Stomach (tissue), 9 donors: Measurements from ENCODE around the gene FDX1. TPM values are rescaled to one million over a fixed set of nuclear protein-coding genes. Genes with fewer than 3 reads are reported as not detected.

Experiments
- DNase-seq, 2 donors: peaks; one replicate each; pipeline versions ENCODE4 v3.0.0 to v3.0.0-alpha.2; 2013 to 2019
- H3K27ac ChIP-seq, 5 donors: fragments of 200-600 bp in 4 of 5; sonication (generic) in 4 of 5; one replicate each; pipeline ENCODE4 v1.5.1; 2013 to 2019; ENCODE audit warnings: mild to moderate bottlenecking in 1 of 5, moderate library complexity in 1 of 5
- H3K27me3 ChIP-seq, 3 donors: fragments of 200-600 bp; sonication (generic); one replicate each; pipeline ENCODE4 v1.5.1; 2017 to 2019; ENCODE audit warnings: mixed run types in 1 of 3
- H3K36me3 ChIP-seq, 4 donors: fragments of 200-600 bp; sonication (generic); 1 replicate in 3 of 4; 2 replicates in 1 of 4; pipeline ENCODE4 v1.5.1; 2016 to 2019
- H3K4me1 ChIP-seq, 4 donors: fragments of 200-600 bp; sonication (generic); one replicate each; pipeline ENCODE4 v1.5.1; 2016 to 2019
- H3K4me3 ChIP-seq, 4 donors: fragments of 200-600 bp; sonication (generic) in 3 of 4; one replicate each; pipeline ENCODE4 v1.5.1; 2016 to 2019; ENCODE audit warnings: mild to moderate bottlenecking in 1 of 4
- H3K9me3 ChIP-seq, 4 donors: fragments of 200-600 bp; sonication (generic); one replicate each; pipeline ENCODE4 v1.5.1; 2016 to 2019
- CTCF ChIP-seq, 7 experiments: fragments of 450-650 bp in 4 of 7; fragments of 200-600 bp in 3 of 7; sonication (generic) in 3 of 7; IDR thresholded peaks; one replicate each; pipeline ENCODE4 v1.5.1; 2016 to 2019; ENCODE audit warnings: antibody characterized with exemption in 7 of 7, control low read depth in 2 of 7, mild to moderate bottlenecking in 1 of 7
- EP300 ChIP-seq: sonication (generic); formaldehyde crosslinking; IDR thresholded peaks from one replicate; pipeline ENCODE4 v1.6.1; 2017; ENCODE audit warnings: antibody characterized with exemption
- POLR2A ChIP-seq, 4 donors: fragments of 450-650 bp; IDR thresholded peaks; one replicate each; pipeline ENCODE4 v1.6.1; 2016; ENCODE audit warnings: antibody characterized with exemption in 4 of 4, control low read depth in 2 of 4, mild to moderate bottlenecking in 1 of 4, moderate library complexity in 1 of 4
- POLR2AphosphoS5 ChIP-seq, 3 donors: sonication (generic); formaldehyde crosslinking; IDR thresholded peaks; one replicate each; pipeline ENCODE4 v1.6.1; 2016; ENCODE audit warnings: antibody characterized with exemption in 3 of 3
- whole genome bisulfite sequencing, 5 donors: extraction: QIAGEN DNeasy Blood & Tissue Kit in 3 of 5; methylation state at CpG; one replicate each; pipeline versions ENCODE4 v1.1.5 to v1.1.7; 2013 to 2018; 5-methylcytosine and 5-hydroxymethylcytosine counted together
- intact Hi-C: fragments of 100-400 bp; cut with DNase I; formaldehyde crosslinking; loops from one replicate; pipeline ENCODE4 v1.15.1; 2023; ENCODE audit warnings: low total_unique reads
- polyA plus RNA-seq, 3 donors: library from polyadenylated mRNA; stranded (reverse); fragments of 200-250 nt; gene quantifications; one replicate each; pipeline ENCODE4 v1.2.3, GENCODE V29; 2013
- total RNA-seq, 5 donors: library from RNA; depleted of rRNA; stranded (reverse); fragments of >200 nt; gene quantifications; one replicate each; pipeline versions ENCODE4 v1.1.0 to v1.2.3, GENCODE V29; 2014 to 2016
- donor health status: healthy with polysubstance abuse.
- donor health status: Bipolar disorder and iron deficiency.
- donor health status: healthy.

FDX1 gene
- total and polyA plus RNA-seq, 8 donors: 0.58 to 78.8 (median 22.8) TPM

GRCh38 chr11:110425751-110426545, 3.8 kb upstream of the FDX1 start:
- no peaks in the 10 kb centered on the region for H3K27me3 ChIP-seq
- H3K4me3 ChIP-seq: no peak overlapping the region
- WGBS, 5 donors: 84 to 95% (median 88%) methylated on average over 8 to 9 of the region's 9 CpGs
- H3K9me3 ChIP-seq: peaks cover 0 to 5% (median 0%) of the 10 kb centered on the region in 4 donors
- no peak for DNase-seq
- H3K36me3 ChIP-seq: no peaks in the 10 kb centered on the region
- no peak for TF ChIP-seq POLR2AphosphoS5 (IDR thresholded peaks at IDR 0.05)
- TF ChIP-seq CTCF (IDR thresholded peaks at IDR 0.05): no peak
- no peak for TF ChIP-seq EP300
- TF ChIP-seq POLR2A (IDR thresholded peaks at IDR 0.05): no peak
- intact Hi-C loops: loop anchor here (10.0 kb wide), 1 partner anchor 51 kb away; no protein-coding TSS in a partner anchor
- peaks cover 0 to 8% (median 6%) of the 10 kb centered on the region in 4 donors for H3K4me1 ChIP-seq
- H3K27ac ChIP-seq: no peak overlapping the region

- Histone ChIP-seq H3K4me3 (no peak overlapping the region), H3K27me3 (no peaks in the 10 kb centered on the region), H3K4me1 (peaks cover 10 to 29% (median 22%) of the 10 kb centered on the region in 4 donors), H3K36me3 (no peaks in the 10 kb centered on the region), H3K9me3 (no peaks in the 10 kb centered on the region), H3K27ac (no peak overlapping the region)
- DNase-seq: no peak
- intact Hi-C loops: loop anchor here (10.0 kb wide), 1 partner anchor 53 kb away; no protein-coding TSS in a partner anchor
- no peak for TF ChIP-seq EP300
- WGBS, 5 donors: 76 to 85% (median 80%) methylated on average over 2 of the region's 2 CpGs
These were observed 1.7 kb upstream of the FDX1 start for GRCh38 chr11:110428040-110428439.

- TF ChIP-seq POLR2AphosphoS5 (IDR thresholded peaks at IDR 0.05) (no peak), EP300 (no peak), POLR2A (IDR thresholded peaks at IDR 0.05) (no peak), CTCF (IDR thresholded peaks at IDR 0.05) (no peak)
- H3K36me3 ChIP-seq: no peaks in the 10 kb centered on the region
These were observed 605 bp upstream of the FDX1 start for GRCh38 chr11:110428956-110429730.

GRCh38 chr11:110430267-110431050, 711 bp downstream of the FDX1 start:
- 0 to 1% (median 0%) methylated on average over 21 to 51 of the region's 51 CpGs for whole genome bisulfite sequencing, 5 donors
- Histone ChIP-seq H3K36me3 (no peaks in the 10 kb centered on the region), H3K27me3 (no peaks in the 10 kb centered on the region), H3K9me3 (no peaks in the 10 kb centered on the region), H3K4me3 (peak overlapping the region; percentile 75 to 90 (median 79)), H3K4me1 (peaks cover 27 to 53% (median 43%) of the 10 kb centered on the region in 4 donors), H3K27ac (peak overlapping the region; percentile 94 to 100 (median 97))
- TF ChIP-seq EP300: no peak
- peak; percentile 29 to 58 for DNase-seq
- intact Hi-C loops: loop anchor here (10.0 kb wide), 1 partner anchor 226 kb away; no protein-coding TSS in a partner anchor

More at GRCh38 chr11:110428956-110429730, 605 bp upstream of the FDX1 start:
- Histone ChIP-seq H3K4me1 (peaks cover 18 to 40% (median 32%) of the 10 kb centered on the region in 4 donors), H3K9me3 (no peaks in the 10 kb centered on the region), H3K27ac (peak overlapping the region; percentile 94 to 100 (median 97)), H3K4me3 (peak overlapping the region; percentile 75 to 90 (median 79)), H3K27me3 (no peaks in the 10 kb centered on the region)
- intact Hi-C loops: loop anchor here (10.0 kb wide), 1 partner anchor 54 kb away; no protein-coding TSS in a partner anchor
- WGBS, 5 donors: 60 to 65% (median 64%) methylated on average over 10 of the region's 10 CpGs
- DNase-seq: no peak
